ENCODE data around the gene CFAP91.

Gene CFAP91

GRCh38 chr3:119665954-119666559 lies 36.8 kb upstream of the CFAP91 start:
- Histone ChIP-seq H3K27ac (no peak overlapping the region), H3K36me3 (peaks cover 17% of the 10 kb centered on the region), H3K27me3 (ENCODE audit: insufficient read depth, low read depth, severe bottlenecking) (no peaks in the 10 kb centered on the region), H3K9me3 (ENCODE audit: severe bottlenecking) (no peaks in the 10 kb centered on the region), H3K4me3 (ENCODE audit: low read depth, low read length) (no peak overlapping the region)
- no peak for DNase-seq
- TF ChIP-seq CTCF (IDR thresholded peaks at IDR 0.05; ENCODE audit: low read depth, low read length) = no peak

GRCh38 chr3:119669906-119670570 lies 32.8 kb upstream of the CFAP91 start:
- H3K36me3 ChIP-seq = peaks cover 43% of the 10 kb centered on the region

GRCh38 chr3:119672776-119673175 lies 30.0 kb upstream of the CFAP91 start:
- no peaks in the 10 kb centered on the region for H3K27me3 ChIP-seq (ENCODE audit: insufficient read depth, low read depth, severe bottlenecking)
- no peak overlapping the region for H3K4me3 ChIP-seq (ENCODE audit: low read depth, low read length)
- TF ChIP-seq CTCF (IDR thresholded peaks at IDR 0.05; ENCODE audit: low read depth, low read length) = no peak
- no peaks in the 10 kb centered on the region for H3K9me3 ChIP-seq (ENCODE audit: severe bottlenecking)
- peaks cover 47% of the 10 kb centered on the region for H3K36me3 ChIP-seq
- H3K27ac ChIP-seq = no peak overlapping the region
- no peak for DNase-seq

More at GRCh38 chr3:119669906-119670570, 32.8 kb upstream of the CFAP91 start:
- no peak overlapping the region for H3K27ac ChIP-seq
- no peak for TF ChIP-seq CTCF (IDR thresholded peaks at IDR 0.05; ENCODE audit: low read depth, low read length)
- no peak overlapping the region for H3K4me3 ChIP-seq (ENCODE audit: low read depth, low read length)
- H3K27me3 ChIP-seq (ENCODE audit: insufficient read depth, low read depth, severe bottlenecking) = no peaks in the 10 kb centered on the region
- no peaks in the 10 kb centered on the region for H3K9me3 ChIP-seq (ENCODE audit: severe bottlenecking)
- no peak for DNase-seq

- Histone ChIP-seq H3K36me3 (peaks cover 44% of the 10 kb centered on the region), H3K27me3 (ENCODE audit: insufficient read depth, low read depth, severe bottlenecking) (no peaks in the 10 kb centered on the region), H3K9me3 (ENCODE audit: severe bottlenecking) (no peaks in the 10 kb centered on the region), H3K4me3 (ENCODE audit: low read depth, low read length) (no peak overlapping the region), H3K27ac (no peak overlapping the region)
- TF ChIP-seq CTCF (IDR thresholded peaks at IDR 0.05; ENCODE audit: low read depth, low read length) = no peak
- DNase-seq = no peak
These were observed 28.9 kb upstream of the CFAP91 start for GRCh38 chr3:119673875-119674274.

GRCh38 chr3:119675188-119675874 lies 27.5 kb upstream of the CFAP91 start:
- no peaks in the 10 kb centered on the region for H3K27me3 ChIP-seq (ENCODE audit: insufficient read depth, low read depth, severe bottlenecking)
- no peak for TF ChIP-seq CTCF (IDR thresholded peaks at IDR 0.05; ENCODE audit: low read depth, low read length)
- H3K4me3 ChIP-seq (ENCODE audit: low read depth, low read length) = no peak overlapping the region
- DNase-seq = no peak
- no peaks in the 10 kb centered on the region for H3K9me3 ChIP-seq (ENCODE audit: severe bottlenecking)
- peaks cover 32% of the 10 kb centered on the region for H3K36me3 ChIP-seq
- no peak overlapping the region for H3K27ac ChIP-seq

Data from WERI-Rb-1 (cell line).